Pancreas (tissue), 10 donors: ENCODE measurements around the gene CCIN. TPM values are rescaled to one million over a fixed set of nuclear protein-coding genes. Genes with fewer than 3 reads are reported as not detected.

Source experiments
- ATAC-seq, 4 donors: fragments of 200-7000 bp; cut with Tn5 transposase; one replicate each; pipeline versions ENCODE4 v1.8.0 to v1.9.1; 2020; ENCODE audit warnings: mild to moderate bottlenecking in 4 of 4, moderate library complexity in 4 of 4
- DNase-seq, 6 donors: peaks; one replicate each; pipeline ENCODE4 v3.0.0-alpha.2; 2020
- FAIRE-seq: peaks from 2 replicates; lab custom pipeline; 2012; peaks lifted over from hg19 to GRCh38; lab: Jason Lieb, UNC
- H3K27ac ChIP-seq, 4 donors: fragments of 200-600 bp; sonication (generic); 1 replicate in 3 of 4; 2 replicates in 1 of 4; pipeline versions ENCODE4 v1.5.0 to v1.8.0; 2020
- H3K27me3 ChIP-seq, 4 donors: fragments of 200-600 bp; one replicate each; pipeline ENCODE4 v1.8.0; 2021
- H3K36me3 ChIP-seq, 3 donors: fragments of 200-600 bp; sonication (generic) in 1 of 3; one replicate each; pipeline versions ENCODE4 v1.5.0 to v1.8.0; 2020 to 2021
- H3K4me1 ChIP-seq, 3 donors: fragments of 200-600 bp; one replicate each; pipeline ENCODE4 v1.8.0; 2021
- H3K4me3 ChIP-seq, 4 donors: fragments of 200-600 bp; sonication (generic) in 2 of 4; one replicate each; pipeline versions ENCODE4 v1.5.0 to v1.8.0; 2020 to 2021
- H3K9me3 ChIP-seq, 4 donors: fragments of 200-600 bp; one replicate each; pipeline ENCODE4 v1.8.0; 2021
- CTCF ChIP-seq, 4 donors: fragments of 200-600 bp; sonication (generic) in 3 of 4; IDR thresholded peaks; one replicate each; pipeline versions ENCODE4 v1.5.0 to v1.8.0; 2021; ENCODE audit warnings: antibody characterized with exemption in 4 of 4
- WGBS, 2 donors: extraction: QIAGEN DNeasy Blood & Tissue Kit; methylation state at CpG; one replicate each; pipeline ENCODE4 v1.1.7; 2013; 5-methylcytosine and 5-hydroxymethylcytosine counted together
- intact Hi-C, 3 donors: fragments of 100-400 bp; cut with DNase I; formaldehyde crosslinking; loops; one replicate each; pipeline versions ENCODE4 v1.11.1 to v1.14.2; 2022
- polyA plus RNA-seq, 2 donors: library from polyadenylated mRNA; stranded (reverse); fragments of 200-250 nt; gene quantifications; one replicate each; pipeline ENCODE4 v1.2.3, GENCODE V29; 2013
- total RNA-seq, 6 donors: library from RNA; stranded (reverse); fragmentation: NEBNext Ultra II Directional in 4 of 6; extraction: Animal tissue kit (Norgen Biotek cat#: 25700) in 4 of 6; gene quantifications; one replicate each; pipeline versions ENCODE4 v1.2.1 to v1.2.4, GENCODE V29; 2021 to 2023
- donor health status: healthy with polysubstance abuse.
- donor health status: DM: no; HTN: no; CAD: no; lungs with moderate emphysema.
- donor health status: DM: no; HTN: no; CAD: no.
- donor health status: control.
- donor health status: control.
- donor health status: Bipolar disorder and iron deficiency.
- donor health status: DM: yes; HTN: yes; CAD: no.
- donor health status: DM: no; HTN: no; CAD: no.
- donor health status: DM: no; HTN: no; CAD: no.
- donor health status: DM: yes; HTN: yes; CAD: no.

The CCIN gene
- total and polyA plus RNA-seq, 8 donors, result 0.05 to 0.25 (median 0.11) TPM; not detected in 5

GRCh38 chr9:36150574-36151315, 18.4 kb upstream of the CCIN start:
- H3K27ac ChIP-seq, result peak overlapping the region in 1 of 4 donors; percentile 50
- H3K36me3 ChIP-seq, result no peaks in the 10 kb centered on the region
- ATAC-seq (peak in 1 of 4 donors; percentile 30), FAIRE-seq (no peak), DNase-seq (no peak)
- TF ChIP-seq CTCF (IDR thresholded peaks at IDR 0.05), result no peak
- intact Hi-C loops, result no loop called here
- 44 to 59% methylated on average over 4 of the region's 4 CpGs for WGBS, 2 donors
- H3K4me3 ChIP-seq, result no peak overlapping the region
- H3K4me1 ChIP-seq, result no peaks in the 10 kb centered on the region
- no peaks in the 10 kb centered on the region for H3K27me3 ChIP-seq
- no peaks in the 10 kb centered on the region for H3K9me3 ChIP-seq

GRCh38 chr9:36151316-36152210, 17.6 kb upstream of the CCIN start:
- Histone ChIP-seq H3K27me3 (no peaks in the 10 kb centered on the region), H3K27ac (peak overlapping the region in 2 of 4 donors; percentile 50 to 57), H3K36me3 (no peaks in the 10 kb centered on the region), H3K9me3 (no peaks in the 10 kb centered on the region), H3K4me3 (no peak overlapping the region), H3K4me1 (no peaks in the 10 kb centered on the region)
- intact Hi-C loops, result no loop called here
- peak in 1 of 6 donors; percentile 57 for DNase-seq
- no peak for TF ChIP-seq CTCF (IDR thresholded peaks at IDR 0.05)
- ATAC-seq, result peak in 3 of 4 donors; percentile 39 to 57 (median 47)
- WGBS, 2 donors, result 73 to 76% methylated on average over 14 of the region's 14 CpGs
- no peak for FAIRE-seq

- no peak overlapping the region for H3K27ac ChIP-seq
- H3K36me3 ChIP-seq, result no peaks in the 10 kb centered on the region
- no peak for DNase-seq
- 90 to 97% methylated on average over 10 of the region's 10 CpGs for WGBS, 2 donors
- no peak for ATAC-seq
- H3K4me3 ChIP-seq, result no peak overlapping the region
- H3K27me3 ChIP-seq, result no peaks in the 10 kb centered on the region
- no peak for FAIRE-seq
- no peak for TF ChIP-seq CTCF (IDR thresholded peaks at IDR 0.05)
- H3K9me3 ChIP-seq, result no peaks in the 10 kb centered on the region
- no peaks in the 10 kb centered on the region for H3K4me1 ChIP-seq
- intact Hi-C loops, result no loop called here
Measured at GRCh38 chr9:36152741-36153438, 16.3 kb upstream of the CCIN start.

GRCh38 chr9:36153746-36154145, 15.4 kb upstream of the CCIN start:
- Histone ChIP-seq H3K27me3 (no peaks in the 10 kb centered on the region), H3K4me1 (no peaks in the 10 kb centered on the region), H3K9me3 (no peaks in the 10 kb centered on the region), H3K27ac (no peak overlapping the region), H3K36me3 (no peaks in the 10 kb centered on the region), H3K4me3 (no peak overlapping the region)
- no peak for DNase-seq
- no peak for ATAC-seq
- intact Hi-C loops, result no loop called here
- no peak for TF ChIP-seq CTCF (IDR thresholded peaks at IDR 0.05)
- FAIRE-seq, result no peak
- 75 to 79% methylated on average over 9 of the region's 9 CpGs for WGBS, 2 donors
